Left ventricle myocardium inferior (tissue), 1 donor: ENCODE results near the gene NEUROD2. TPM values are rescaled to one million over a fixed set of nuclear protein-coding genes. Genes with fewer than 3 reads are reported as not detected.

ENCODE experiments used
- DNase-seq: peaks from one replicate; pipeline ENCODE4 v3.0.0-alpha.2; 2020
- H3K27ac ChIP-seq: fragments of 200-600 bp; replicated peaks from 2 replicates; pipeline ENCODE4 v1.8.0; 2021
- H3K27me3 ChIP-seq: fragments of 200-600 bp; 2 replicates; pipeline ENCODE4 v1.8.0; 2021; ENCODE audit warnings: low read depth
- H3K36me3 ChIP-seq: fragments of 200-600 bp; 2 replicates; pipeline ENCODE4 v1.8.0; 2021
- H3K4me1 ChIP-seq: fragments of 200-600 bp; 2 replicates; pipeline ENCODE4 v1.8.0; 2021
- H3K4me3 ChIP-seq: fragments of 200-600 bp; 2 replicates; pipeline ENCODE4 v1.8.0; 2021; ENCODE audit warnings: mild to moderate bottlenecking, moderate library complexity
- H3K9me3 ChIP-seq: fragments of 200-600 bp; replicated peaks from 2 replicates; pipeline ENCODE4 v1.8.0; 2021
- CTCF ChIP-seq: fragments of 200-600 bp; IDR thresholded peaks from 2 replicates; pipeline ENCODE4 v1.8.0; 2021; ENCODE audit warnings: antibody characterized with exemption, mild to moderate bottlenecking, borderline replicate concordance
- intact Hi-C: fragments of 100-400 bp; cut with micrococcal nuclease; formaldehyde crosslinking; loops from one replicate; pipeline ENCODE4 v1.11.0; 2022
- total RNA-seq: library from RNA; stranded (reverse); fragmentation: NEBNext Ultra II Directional; extraction: Animal tissue kit (Norgen Biotek cat#: 25700); gene quantifications from one replicate; pipeline ENCODE4 v1.2.1, GENCODE V29; 2021
- donor health status: DM: no; HTN: yes; CAD: no; lungs with severe emphysema.

The NEUROD2 gene
- total RNA-seq, 1 donor from 2014 or later: not detected

GRCh38 chr17:39629898-39630297 is 22.2 kb upstream of the NEUROD2 start:
- H3K4me3 ChIP-seq: no peak overlapping the region
- intact Hi-C loops: no loop called here
- H3K27me3 ChIP-seq: peaks cover 74% of the 10 kb centered on the region
- H3K27ac ChIP-seq: no peak overlapping the region
- H3K9me3 ChIP-seq: no peaks in the 10 kb centered on the region
- H3K36me3 ChIP-seq: no peaks in the 10 kb centered on the region
- no peak for DNase-seq
- TF ChIP-seq CTCF: no peak
- H3K4me1 ChIP-seq: peaks cover 16% of the 10 kb centered on the region

- intact Hi-C loops: no loop called here
- TF ChIP-seq CTCF: no peak
- DNase-seq: no peak
- H3K4me3 ChIP-seq: no peak overlapping the region
- peaks cover 78% of the 10 kb centered on the region for H3K27me3 ChIP-seq
- no peaks in the 10 kb centered on the region for H3K36me3 ChIP-seq
- no peaks in the 10 kb centered on the region for H3K9me3 ChIP-seq
- H3K27ac ChIP-seq: no peak overlapping the region
- H3K4me1 ChIP-seq: peaks cover 13% of the 10 kb centered on the region
Measured at GRCh38 chr17:39629494-39629880, 21.8 kb upstream of the NEUROD2 start.

GRCh38 chr17:39628655-39629493 is 21.2 kb upstream of the NEUROD2 start:
- intact Hi-C loops: no loop called here
- no peak for TF ChIP-seq CTCF
- peaks cover 84% of the 10 kb centered on the region for H3K27me3 ChIP-seq
- no peaks in the 10 kb centered on the region for H3K9me3 ChIP-seq
- DNase-seq: no peak
- H3K27ac ChIP-seq: no peak overlapping the region
- H3K4me1 ChIP-seq: peaks cover 11% of the 10 kb centered on the region
- H3K36me3 ChIP-seq: no peaks in the 10 kb centered on the region
- H3K4me3 ChIP-seq: no peak overlapping the region

GRCh38 chr17:39627712-39628516 is 20.2 kb upstream of the NEUROD2 start:
- H3K4me3 ChIP-seq: peak overlapping the region; percentile 61
- H3K27ac ChIP-seq: no peak overlapping the region
- intact Hi-C loops: no loop called here
- H3K4me1 ChIP-seq: peaks cover 19% of the 10 kb centered on the region
- H3K9me3 ChIP-seq: no peaks in the 10 kb centered on the region
- no peaks in the 10 kb centered on the region for H3K36me3 ChIP-seq
- DNase-seq: no peak
- TF ChIP-seq CTCF: no peak
- H3K27me3 ChIP-seq: peaks cover 87% of the 10 kb centered on the region

- no peak for DNase-seq
- intact Hi-C loops: no loop called here
- TF ChIP-seq CTCF: no peak
- Histone ChIP-seq H3K4me1 (peaks cover 23% of the 10 kb centered on the region), H3K27me3 (peaks cover 86% of the 10 kb centered on the region), H3K4me3 (peak overlapping the region; percentile 61), H3K27ac (no peak overlapping the region), H3K36me3 (no peaks in the 10 kb centered on the region), H3K9me3 (no peaks in the 10 kb centered on the region)
Measured at GRCh38 chr17:39627047-39627711, 19.5 kb upstream of the NEUROD2 start.
